NCI-H1436 (cell line): Measurements from ENCODE around the gene NT5C2.
A peak's percentile ranks its signal among the peaks of the same experiment; 100 is the strongest.
"Not testable (repeated sequence)": the region's sequence is repeated elsewhere in the genome, so short reads cannot be mapped to it uniquely, and the experiment has no call there.

ENCODE experiments used
- DNase-seq: peaks from one replicate; lab custom pipeline; 2025; lab: John Stamatoyannopoulos, UW

The NT5C2 gene

DNA sequence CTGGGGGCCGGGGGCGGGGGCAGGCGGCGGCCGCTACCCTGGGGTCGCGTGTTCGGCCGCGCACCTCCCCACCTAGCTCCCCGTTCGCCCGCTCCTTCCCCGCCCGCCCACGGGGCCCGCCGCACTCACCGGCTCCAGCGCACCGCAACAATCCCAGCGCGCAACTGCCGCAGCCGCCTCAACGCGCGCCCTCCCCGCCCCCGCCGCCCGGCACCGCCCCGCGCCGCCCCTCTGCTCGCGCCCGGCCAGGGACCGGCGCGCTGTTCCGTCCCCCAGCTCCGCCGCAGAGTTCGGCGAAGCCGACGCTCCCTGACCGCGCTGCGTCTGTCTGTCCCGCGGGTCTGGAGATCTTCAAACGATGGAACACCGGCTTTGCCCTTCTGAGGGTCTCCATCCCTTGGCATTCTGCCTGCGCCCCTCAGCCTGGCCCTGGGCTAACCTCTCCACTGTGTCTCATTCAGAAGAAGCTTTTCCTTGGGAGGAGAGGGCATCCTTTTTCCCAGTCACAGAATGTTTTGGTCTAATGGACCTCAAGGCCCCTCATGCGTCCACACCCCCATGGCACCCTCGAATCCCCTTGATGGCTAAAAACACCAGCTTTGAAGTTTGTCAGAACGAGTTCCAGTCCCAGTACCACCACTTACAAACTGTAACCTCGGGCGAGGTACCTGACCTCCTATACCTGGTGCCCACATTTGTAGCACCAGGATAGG, at the start of gene NT5C2:
TSS of gene NT5C2 (minus strand) at position 166 of the 713 bp plus-strand sequence. CDS start 18,314 bp downstream, outside the sequence.
- DNase-seq = peak; percentile 40

DNA sequence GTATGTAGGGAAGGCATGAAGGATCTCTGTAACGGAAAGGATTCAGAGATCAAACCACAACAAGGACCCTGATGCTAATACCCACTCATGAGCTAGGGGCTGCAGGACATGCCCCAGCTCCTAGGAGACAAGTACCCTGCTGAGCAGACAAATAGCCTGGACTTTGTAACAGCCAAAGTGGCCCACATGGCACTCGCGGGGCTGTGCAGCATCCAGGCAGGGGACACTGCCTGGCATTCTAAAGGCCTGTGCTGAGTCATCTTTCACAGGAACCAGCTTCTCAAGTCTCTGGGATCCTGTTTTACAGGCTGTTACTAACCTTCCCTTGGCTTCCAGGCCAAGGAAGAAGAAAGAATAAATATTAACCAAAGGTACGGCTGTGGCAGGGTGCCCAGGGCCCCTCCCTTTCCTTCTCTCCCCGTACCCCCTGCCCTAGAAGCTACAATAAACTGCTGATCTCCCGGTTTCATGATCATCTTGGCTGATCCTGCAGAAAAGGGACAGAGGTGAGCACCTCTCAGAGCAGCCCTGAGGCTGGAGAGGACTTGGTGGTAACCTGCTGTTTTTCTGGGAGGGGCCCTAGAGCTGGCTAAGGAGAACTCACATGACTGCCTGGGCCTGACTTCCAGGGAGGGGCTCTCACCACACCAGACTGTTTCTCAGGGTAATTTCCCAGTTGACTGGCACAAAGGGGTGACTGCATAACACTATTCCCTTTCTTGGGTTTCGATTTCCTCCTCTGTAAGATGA, 48.4 kb upstream of the NT5C2 start:
- DNase-seq = no peak

- no peak for DNase-seq
These were observed 45.6 kb upstream of the NT5C2 start for GRCh38 chr10:103238506-103239252.

- DNase-seq = no peak
These were observed 42.7 kb upstream of the NT5C2 start for GRCh38 chr10:103235775-103236174.

DNA sequence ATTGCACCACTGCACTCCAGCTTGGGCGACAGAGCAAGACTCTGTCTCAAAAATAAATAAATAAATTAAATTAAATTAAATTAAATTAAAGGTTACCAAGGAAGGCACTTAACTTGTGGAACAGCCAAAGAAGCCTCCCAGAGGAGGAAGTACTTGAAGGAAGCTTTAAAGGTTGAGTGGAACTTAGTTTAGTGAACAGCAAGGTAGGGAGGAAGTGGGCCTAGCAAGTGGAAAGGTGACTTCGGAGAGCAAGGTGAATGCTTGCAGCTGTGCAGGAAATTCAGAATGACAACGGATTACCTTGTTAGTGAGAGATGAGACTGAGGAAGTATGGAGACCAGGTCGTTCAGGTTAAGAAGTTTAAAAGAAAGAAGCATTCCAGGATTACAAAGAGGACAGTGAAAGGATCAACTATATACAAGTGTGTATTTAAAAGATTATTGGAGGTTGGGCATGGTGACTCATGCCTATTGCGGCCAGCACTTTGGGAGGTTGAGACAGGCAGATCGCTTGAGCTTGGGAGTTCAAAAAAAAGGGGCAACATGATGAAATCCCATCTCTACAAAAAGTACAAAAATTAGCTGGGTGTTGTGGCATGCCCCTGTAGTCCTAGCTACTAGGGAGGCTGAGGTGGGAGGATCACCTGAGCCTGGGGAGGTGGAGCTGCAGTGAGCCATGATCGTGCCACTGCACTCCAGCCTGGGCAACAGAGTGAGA, 39.9 kb upstream of the NT5C2 start:
- no peak for DNase-seq

DNA sequence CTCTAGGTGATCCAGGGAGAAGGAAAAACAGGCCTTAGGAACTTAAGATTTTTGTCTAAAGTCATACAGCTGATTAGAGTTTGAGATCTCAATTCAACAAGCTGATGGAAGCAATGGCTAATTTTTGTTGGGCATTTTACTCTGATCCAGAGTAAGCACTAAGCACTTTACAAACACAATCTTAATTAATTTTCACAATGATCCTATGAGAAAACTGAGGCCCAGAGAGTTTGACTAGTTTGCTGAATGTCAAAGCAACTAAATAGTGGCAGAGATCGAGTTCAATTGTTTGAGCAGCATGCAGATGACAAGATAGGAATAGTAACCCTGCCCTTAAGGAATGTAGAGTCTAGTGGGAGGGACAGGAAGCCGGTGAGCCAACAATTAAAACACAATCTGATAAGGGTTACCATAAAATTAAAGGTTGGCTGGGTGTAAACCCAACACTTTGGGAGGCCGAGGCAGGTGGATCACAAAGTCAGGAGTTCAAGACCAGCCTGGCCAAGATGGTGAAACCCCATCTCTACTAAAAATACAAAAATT, 39.1 kb upstream of the NT5C2 start:
- no peak for DNase-seq

GRCh38 chr10:103231047-103231551, 38.0 kb upstream of the NT5C2 start:
- DNase-seq = no peak

DNA sequence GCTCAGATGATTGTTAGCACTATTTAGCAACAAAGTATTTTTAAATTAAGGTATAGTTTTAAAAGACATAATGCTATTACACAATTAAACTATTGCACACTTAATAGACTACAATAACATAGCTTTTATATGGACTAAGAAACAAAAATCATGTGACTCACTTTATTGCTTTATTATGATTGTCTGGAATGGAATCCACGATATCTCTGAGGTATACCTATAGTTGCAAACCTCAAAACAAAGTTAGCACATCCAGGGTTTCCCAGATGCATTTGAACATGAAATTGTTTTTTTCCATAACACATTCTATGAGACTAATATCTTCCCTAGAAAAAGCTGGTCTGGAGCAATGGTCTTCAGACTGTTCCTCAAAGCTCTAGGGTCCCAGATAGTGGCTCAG, 34.3 kb upstream of the NT5C2 start:
- DNase-seq = no peak

DNA sequence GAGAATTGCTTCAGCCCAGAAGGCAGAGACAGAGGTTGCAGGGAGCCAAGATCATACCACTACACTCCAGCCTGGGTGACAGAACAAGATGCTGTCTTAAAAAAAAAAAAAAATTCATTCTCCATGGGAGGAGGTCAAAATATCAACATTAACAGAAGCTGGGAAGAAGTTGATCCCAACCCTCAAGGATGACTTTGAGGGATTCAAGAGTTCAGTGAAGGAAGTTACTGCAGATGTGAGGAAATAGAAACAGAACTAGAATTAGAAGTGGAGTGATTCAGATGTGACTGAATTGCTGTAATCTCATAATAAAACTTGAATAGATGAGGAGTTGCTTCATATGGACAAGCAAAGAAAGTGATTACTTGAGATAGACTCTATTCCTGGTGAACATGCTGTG, 32.9 kb upstream of the NT5C2 start:
- no peak for DNase-seq

DNA sequence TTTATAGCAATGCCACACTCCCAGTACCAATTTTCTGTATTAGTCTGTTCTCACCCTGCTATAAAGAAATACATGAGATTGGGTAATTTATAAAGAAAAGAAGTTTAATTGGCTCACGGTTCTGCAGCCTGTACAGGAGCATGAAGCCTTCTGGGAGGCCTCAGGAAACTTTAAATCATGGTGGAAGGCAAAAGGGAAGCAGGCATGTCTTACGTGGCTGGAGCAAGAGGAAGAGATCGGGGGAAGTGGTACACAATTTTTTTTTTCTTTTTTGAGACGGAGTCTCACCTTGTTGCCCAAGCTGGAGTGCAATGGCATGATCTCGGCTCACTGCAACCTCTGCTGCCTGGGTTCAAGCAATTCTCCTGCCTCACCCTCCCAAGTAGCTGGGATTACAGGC, 31.6 kb upstream of the NT5C2 start:
- not testable (repeated sequence) for DNase-seq

- DNase-seq = no peak
These were observed 31.1 kb upstream of the NT5C2 start for GRCh38 chr10:103224133-103224532.

GRCh38 chr10:103216362-103216761, 23.3 kb upstream of the NT5C2 start:
- not testable (repeated sequence) for DNase-seq

DNA sequence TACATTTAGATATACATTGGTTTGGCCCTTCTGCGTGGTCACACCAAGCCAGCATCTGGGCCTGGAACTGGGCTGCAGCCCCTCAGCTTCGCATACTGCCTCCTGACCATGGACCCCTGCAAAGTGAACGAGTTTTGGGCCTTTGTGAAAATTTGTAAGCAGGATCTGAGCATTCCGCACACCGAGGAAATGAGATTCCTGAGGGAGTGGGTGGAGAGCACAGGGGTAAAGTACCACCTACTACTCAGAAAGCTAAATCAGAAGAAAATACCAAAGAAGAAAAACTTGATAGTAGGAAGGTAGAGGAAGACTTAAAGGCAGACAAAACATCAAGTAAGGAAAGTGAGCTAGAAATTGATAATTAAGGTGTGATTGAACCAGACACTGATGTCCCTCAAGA, 22.5 kb upstream of the NT5C2 start:
- DNase-seq = no peak

GRCh38 chr10:103210262-103210661, 17.2 kb upstream of the NT5C2 start:
- not testable (repeated sequence) for DNase-seq

DNA sequence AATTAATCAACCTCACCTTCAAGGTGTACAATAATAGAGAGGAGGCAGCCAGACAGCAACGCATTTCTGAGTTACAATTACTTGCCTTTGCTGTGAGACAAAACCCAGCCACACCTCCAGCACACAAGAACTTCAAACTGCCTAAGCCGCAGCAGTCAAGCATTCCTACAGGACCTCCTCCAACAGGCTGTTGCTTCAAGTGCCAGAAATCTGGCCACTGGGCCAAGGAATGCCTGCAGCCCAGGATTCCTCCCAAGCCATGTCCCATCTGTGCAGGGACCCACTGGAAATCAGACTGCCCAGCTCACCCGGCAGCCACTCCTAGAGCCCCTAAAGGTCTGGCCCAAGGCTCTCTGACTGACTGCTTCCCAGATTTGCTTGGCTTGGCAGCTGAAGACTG, 14.6 kb upstream of the NT5C2 start:
- not testable (repeated sequence) for DNase-seq

- DNase-seq = no peak
These were observed 14.1 kb upstream of the NT5C2 start for GRCh38 chr10:103207141-103207540.

- not testable (repeated sequence) for DNase-seq
These were observed 13.6 kb upstream of the NT5C2 start for GRCh38 chr10:103206715-103207114.

GRCh38 chr10:103205401-103205800, 12.3 kb upstream of the NT5C2 start:
- DNase-seq = not testable (repeated sequence)

DNA sequence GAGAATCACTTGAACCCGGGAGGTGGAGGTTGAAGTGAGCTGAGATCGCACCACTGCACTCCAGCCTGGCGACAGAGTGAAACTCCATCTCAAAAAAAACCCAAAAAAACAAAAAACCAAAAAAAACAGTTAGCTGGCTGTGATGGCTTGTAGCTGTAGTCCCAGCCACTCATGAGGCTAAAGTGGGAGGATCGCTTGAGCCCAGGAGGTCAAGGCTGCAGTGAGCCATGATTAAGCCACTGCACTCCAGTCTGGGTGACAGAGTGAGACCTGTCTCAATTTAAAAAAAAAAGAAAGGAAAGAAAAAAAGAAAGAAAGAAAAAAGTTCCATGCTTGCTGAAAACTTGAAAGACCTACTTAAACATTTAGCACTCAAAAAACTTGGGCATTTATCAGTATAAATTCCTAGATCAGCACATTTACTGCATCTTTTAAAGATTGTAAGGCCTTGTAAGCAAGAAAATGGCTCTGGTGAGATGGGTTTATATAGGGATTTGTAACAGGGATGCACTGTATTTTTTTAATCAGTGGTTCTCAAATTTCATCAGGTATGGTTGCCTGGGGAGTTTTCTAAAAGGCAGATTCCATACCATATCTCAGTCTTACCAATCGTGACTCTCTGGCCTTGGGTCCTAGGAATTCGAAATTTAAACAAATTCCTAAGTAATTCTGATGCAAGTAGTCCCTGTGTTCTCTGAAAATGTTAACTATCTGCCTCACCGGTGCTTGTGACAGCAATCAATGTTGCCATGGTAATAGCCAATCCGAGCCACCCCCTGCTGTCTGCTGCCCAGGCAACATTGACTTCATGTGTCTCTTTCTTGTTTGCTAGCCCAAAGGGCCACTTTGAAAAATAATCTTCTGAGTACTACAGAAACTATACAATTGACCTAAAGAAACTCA, 11.5 kb upstream of the NT5C2 start:
- no peak for DNase-seq

- no peak for DNase-seq
These were observed 10.4 kb upstream of the NT5C2 start for GRCh38 chr10:103203466-103203865.

DNA sequence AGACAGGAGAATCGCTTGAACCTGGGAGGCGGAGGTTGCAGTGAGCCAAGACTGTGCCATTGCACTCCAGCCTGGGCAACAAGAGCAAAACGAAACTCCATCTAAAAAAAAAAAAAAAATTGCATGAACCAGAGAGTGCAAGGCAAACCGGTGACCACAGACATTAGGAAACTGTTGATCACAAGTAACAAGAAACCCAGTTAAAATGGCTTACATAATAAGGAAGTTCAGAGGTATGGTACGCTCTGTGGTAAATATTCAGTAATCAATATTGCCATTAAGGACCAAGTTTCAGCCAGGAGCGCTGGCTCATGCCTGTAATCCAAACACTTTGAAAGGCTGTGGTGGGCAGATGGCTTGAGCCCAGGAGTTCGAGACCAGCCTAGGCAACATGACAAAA, 9.2 kb upstream of the NT5C2 start:
- DNase-seq = no peak
